CD4-positive, alpha-beta T cell treated with Interleukin-6 for 4 hours (primary cell): ENCODE data around the gene MAML1.
A peak's percentile ranks its signal among the peaks of the same experiment; 100 is the strongest.

Source experiments
- DNase-seq: peaks from one replicate; pipeline ENCODE4 v3.0.0-alpha.2; 2020; ENCODE audit warnings: mixed read lengths

Gene MAML1

GRCh38 chr5:179795863-179796833 is 63.5 kb downstream of the MAML1 start:
- DNase-seq, result peak; percentile 82

GRCh38 chr5:179796877-179797608 is 64.4 kb downstream of the MAML1 start:
- DNase-seq, result no peak

GRCh38 chr5:179797741-179798140 is 65.1 kb downstream of the MAML1 start:
- no peak for DNase-seq

- no peak for DNase-seq
Observed at GRCh38 chr5:179798144-179798770, 65.6 kb downstream of the MAML1 start.

GRCh38 chr5:179798771-179799643 is 66.4 kb downstream of the MAML1 start:
- no peak for DNase-seq

- no peak for DNase-seq
Observed at GRCh38 chr5:179799644-179799973, 67.0 kb downstream of the MAML1 start.

- no peak for DNase-seq
Observed at GRCh38 chr5:179800071-179800695, 67.6 kb downstream of the MAML1 start.

GRCh38 chr5:179800696-179801201 is 68.1 kb downstream of the MAML1 start:
- no peak for DNase-seq

GRCh38 chr5:179801304-179802206 is 68.9 kb downstream of the MAML1 start:
- peak; percentile 91 for DNase-seq

GRCh38 chr5:179802207-179802883 is 69.7 kb downstream of the MAML1 start:
- DNase-seq, result no peak

- no peak for DNase-seq
Observed at GRCh38 chr5:179802950-179803562, 70.4 kb downstream of the MAML1 start.

GRCh38 chr5:179803651-179804554 is 71.3 kb downstream of the MAML1 start:
- peak; percentile 50 for DNase-seq

- no peak for DNase-seq
Observed at GRCh38 chr5:179804555-179804947, 71.9 kb downstream of the MAML1 start.

GRCh38 chr5:179805070-179805528 is 72.5 kb downstream of the MAML1 start:
- DNase-seq, result no peak

- DNase-seq, result peak; percentile 49
Observed at GRCh38 chr5:179805529-179806249, 73.1 kb downstream of the MAML1 start.

GRCh38 chr5:179806250-179807048 is 73.8 kb downstream of the MAML1 start, which contains the start of gene MGAT4B:
Gene MGAT4B, minus strand, starts transcription at chr5:179806866. Its CDS starts 283 bp downstream, at chr5:179806583.
- DNase-seq, result peak; percentile 70
